MM.1S (cell line): ENCODE results near the gene ADARB2.

Source experiments
- EZH2 ChIP-seq: fragments of 300-600 bp; sonication (generic); optimal IDR thresholded peaks from 2 replicates; pipeline ENCODE3; 2017; ENCODE audit warnings: low read depth, mild to moderate bottlenecking, antibody characterized with exemption, low read length, mixed read lengths
- TF ChIP-seq, protein P1 (sequence below): fragments of 300-600 bp; sonication (generic); IDR thresholded peaks from 2 replicates; pipeline ENCODE4 v1.5.1; 2016; ENCODE audit warnings: antibody characterized with exemption, low read length, mixed read lengths

DNA sequence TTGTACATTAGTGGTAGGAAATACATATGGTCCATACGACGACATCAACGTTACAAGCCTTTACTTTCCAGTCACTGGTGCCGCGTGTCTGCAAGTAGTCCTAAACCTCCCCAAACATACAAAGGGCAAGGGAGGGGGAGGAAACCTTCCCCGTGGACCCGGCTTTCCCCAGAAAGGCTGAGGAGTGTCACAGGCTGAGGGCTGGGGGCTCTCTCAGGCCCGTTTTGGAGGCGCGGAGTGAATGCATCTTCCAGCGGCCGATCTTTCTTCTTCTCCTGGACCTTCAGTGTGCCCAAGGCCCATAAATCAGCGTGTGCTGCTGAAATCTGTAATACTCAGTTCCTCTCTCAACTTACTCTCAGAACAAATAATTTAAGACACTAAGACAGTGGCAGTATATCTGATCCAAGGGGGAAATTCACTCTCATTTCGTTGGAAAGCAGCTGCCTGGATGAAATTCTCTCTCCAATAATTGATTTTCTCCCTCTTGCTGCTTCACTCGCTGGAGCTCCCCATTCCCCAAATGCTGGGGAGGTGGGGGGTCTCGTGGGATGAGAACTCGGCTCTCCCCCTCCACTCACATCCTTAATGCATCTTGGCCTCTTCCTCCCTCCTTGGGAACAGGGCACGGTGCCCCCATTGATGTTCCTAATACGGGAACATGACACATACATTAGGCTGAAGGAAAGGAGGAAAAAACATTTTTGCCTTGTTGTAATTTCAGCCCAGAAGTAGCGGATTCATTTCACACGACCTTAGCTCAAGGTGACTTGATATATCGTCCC is 126.1 kb downstream of the ADARB2 start:
- TF ChIP-seq, protein P1, sequence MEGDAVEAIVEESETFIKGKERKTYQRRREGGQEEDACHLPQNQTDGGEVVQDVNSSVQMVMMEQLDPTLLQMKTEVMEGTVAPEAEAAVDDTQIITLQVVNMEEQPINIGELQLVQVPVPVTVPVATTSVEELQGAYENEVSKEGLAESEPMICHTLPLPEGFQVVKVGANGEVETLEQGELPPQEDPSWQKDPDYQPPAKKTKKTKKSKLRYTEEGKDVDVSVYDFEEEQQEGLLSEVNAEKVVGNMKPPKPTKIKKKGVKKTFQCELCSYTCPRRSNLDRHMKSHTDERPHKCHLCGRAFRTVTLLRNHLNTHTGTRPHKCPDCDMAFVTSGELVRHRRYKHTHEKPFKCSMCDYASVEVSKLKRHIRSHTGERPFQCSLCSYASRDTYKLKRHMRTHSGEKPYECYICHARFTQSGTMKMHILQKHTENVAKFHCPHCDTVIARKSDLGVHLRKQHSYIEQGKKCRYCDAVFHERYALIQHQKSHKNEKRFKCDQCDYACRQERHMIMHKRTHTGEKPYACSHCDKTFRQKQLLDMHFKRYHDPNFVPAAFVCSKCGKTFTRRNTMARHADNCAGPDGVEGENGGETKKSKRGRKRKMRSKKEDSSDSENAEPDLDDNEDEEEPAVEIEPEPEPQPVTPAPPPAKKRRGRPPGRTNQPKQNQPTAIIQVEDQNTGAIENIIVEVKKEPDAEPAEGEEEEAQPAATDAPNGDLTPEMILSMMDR = no peak
- no peak for TF ChIP-seq EZH2
